ENCODE data around the gene ARHGEF28.

DNA sequence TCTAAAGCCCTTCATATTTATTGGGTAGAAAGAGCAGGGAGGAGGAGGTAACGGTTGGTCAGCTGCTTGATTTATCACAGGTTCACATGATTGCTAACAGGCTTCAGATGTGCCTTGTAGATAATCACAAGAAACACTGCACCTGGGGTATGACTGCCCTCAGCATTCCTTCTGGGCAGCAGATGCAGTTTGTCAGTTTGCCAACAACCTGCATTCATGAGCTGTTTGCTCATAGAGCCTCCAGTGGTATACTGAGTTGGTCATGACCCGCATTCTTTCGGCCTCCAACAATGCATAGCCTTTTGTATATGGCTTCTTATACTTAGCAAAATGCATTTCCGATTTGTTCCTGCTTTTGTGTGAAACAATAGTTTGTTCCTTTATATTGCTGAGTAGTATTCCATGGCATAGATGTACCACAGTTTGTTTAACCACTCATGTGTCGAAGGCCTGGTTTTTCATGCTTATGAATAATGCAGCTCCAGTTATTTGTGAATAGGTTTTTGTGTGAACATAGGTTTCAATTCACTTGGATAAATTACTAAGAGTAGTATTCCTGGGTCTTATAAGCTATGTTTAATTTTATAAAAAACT is 83.6 kb downstream of the ARHGEF28 start:
- TF ChIP-seq, protein P1, sequence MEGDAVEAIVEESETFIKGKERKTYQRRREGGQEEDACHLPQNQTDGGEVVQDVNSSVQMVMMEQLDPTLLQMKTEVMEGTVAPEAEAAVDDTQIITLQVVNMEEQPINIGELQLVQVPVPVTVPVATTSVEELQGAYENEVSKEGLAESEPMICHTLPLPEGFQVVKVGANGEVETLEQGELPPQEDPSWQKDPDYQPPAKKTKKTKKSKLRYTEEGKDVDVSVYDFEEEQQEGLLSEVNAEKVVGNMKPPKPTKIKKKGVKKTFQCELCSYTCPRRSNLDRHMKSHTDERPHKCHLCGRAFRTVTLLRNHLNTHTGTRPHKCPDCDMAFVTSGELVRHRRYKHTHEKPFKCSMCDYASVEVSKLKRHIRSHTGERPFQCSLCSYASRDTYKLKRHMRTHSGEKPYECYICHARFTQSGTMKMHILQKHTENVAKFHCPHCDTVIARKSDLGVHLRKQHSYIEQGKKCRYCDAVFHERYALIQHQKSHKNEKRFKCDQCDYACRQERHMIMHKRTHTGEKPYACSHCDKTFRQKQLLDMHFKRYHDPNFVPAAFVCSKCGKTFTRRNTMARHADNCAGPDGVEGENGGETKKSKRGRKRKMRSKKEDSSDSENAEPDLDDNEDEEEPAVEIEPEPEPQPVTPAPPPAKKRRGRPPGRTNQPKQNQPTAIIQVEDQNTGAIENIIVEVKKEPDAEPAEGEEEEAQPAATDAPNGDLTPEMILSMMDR (IDR thresholded peaks at IDR 0.05; ENCODE audit: borderline replicate concordance, extremely low read depth, low read length, poor library complexity, severe bottlenecking): no peak
- TF ChIP-seq EZH2 (IDR thresholded peaks at IDR 0.05; ENCODE audit: borderline replicate concordance, low read depth, low read length, severe bottlenecking): no peak

Measured in DND-41 (cell line).